Fibroblast of upper back skin (primary cell): Measurements from ENCODE around the gene MRPL28.
"Not testable (repeated sequence)": the region's sequence is repeated elsewhere in the genome, so short reads cannot be mapped to it uniquely, and the experiment has no call there.

Experiments
- DNase-seq: peaks from one replicate; pipeline ENCODE4 v3.0.0-alpha.2; 2013

The MRPL28 gene

DNA sequence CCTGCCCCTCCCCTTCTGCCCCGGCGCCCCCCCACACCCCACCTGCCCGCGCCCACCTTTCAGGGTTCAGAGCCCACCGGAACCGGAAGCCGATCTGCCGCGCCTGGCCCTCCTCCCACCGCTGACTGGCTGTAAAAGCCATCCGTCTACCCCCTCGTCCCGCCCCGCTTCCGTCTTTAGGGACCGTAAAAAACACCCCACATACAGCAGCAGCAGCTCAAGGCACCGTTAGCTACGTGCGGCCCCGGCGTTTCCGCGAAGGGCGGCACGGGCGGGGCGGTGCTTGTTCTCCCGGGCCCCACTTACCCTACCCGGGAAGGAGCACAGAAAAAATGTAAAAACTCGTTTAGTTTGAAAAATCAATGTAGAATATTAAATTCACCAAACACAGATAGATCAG is at the start of gene MRPL28:
Gene MRPL28 (minus strand): TSS at position 96 of the 400 bp plus-strand sequence. CDS start 320 bp downstream, outside the sequence.
- peak; percentile 94 for DNase-seq

DNA sequence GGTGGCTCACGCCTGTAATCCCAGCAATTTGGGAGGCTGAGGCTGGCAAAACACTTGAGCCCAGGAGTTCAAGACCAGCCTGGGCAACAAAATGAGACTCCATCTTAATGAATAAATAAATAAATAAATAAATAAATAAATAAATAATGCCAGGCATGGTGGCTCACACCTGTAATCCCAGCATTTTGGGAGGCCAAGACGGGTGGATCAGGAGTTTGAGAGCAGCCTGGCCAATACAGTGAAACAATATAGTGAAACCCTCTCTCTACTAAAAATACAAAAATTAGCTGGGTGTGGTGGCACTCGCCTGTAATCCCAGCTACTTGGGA is 44.8 kb upstream of the MRPL28 start:
- not testable (repeated sequence) for DNase-seq

DNA sequence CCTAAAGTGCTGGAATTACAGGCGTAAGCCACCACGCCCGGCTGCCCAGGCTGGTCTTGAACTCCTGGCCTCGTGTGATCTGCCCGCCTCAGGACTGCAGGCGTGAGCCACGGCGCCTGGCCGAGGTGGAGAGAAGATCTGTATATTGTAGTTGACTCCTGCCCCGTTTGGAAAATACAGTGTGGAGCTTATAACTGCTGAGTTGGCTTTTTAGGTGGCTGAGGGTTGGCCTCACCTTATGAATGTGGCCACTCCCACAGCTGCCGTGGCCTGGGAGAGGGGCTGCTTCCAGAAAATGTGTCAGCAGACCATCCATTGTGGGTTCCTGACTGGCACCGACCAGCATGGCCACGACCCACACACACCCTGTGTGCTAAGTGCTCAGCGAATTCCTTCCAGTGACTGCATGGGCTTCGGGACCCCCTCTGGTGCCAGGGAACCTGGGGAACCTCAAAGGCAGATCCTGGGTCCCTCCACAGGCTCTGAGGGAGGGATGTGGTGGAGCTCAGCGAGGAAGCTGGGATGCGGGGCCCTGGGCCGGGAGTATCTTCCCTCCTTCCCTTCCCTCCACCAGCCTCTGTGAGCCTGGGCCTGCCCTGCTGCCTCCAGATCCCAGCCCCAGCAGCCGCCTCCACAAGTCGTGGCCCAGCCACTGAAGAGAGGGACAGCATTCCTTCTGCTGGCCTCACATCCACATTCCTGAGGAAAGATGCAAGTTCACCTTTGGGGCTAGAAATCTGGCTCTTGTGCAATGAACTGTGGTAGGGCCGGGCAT is 44.2 kb upstream of the MRPL28 start:
- no peak for DNase-seq

DNA sequence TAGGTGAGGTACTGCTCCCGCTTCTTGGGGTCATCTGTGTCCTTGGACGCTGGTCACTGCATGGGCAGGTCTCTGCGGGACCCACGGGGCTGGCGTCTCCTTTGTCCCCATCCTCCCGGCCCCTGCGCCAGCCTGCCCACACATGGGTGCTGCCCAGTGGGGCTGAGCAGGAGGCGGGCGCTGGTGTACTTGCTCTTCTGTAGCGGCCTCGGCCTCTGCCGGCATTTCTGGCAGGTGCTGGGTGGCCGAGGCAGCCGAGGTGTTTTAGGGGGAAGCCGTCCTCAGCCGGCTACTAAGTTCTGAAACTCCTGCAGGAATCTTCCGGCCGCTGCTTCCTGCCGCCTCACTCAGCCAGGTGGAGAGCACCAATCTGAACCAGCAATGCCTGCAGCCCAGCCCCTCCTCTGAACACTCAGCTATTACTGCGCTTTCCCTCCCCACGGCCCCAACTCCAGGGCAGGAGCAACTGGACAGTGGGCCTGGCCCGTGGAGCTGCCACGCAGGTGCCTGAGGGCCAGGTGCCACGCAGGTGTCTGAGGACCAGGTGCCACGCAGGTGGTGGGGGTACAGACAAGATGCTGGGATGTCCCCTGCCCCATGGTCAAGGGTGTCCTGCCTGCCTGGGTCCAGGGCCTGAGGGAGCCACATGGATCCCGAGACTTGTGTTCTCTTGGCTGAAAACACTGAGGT is 41.4 kb upstream of the MRPL28 start:
- DNase-seq: no peak

DNA sequence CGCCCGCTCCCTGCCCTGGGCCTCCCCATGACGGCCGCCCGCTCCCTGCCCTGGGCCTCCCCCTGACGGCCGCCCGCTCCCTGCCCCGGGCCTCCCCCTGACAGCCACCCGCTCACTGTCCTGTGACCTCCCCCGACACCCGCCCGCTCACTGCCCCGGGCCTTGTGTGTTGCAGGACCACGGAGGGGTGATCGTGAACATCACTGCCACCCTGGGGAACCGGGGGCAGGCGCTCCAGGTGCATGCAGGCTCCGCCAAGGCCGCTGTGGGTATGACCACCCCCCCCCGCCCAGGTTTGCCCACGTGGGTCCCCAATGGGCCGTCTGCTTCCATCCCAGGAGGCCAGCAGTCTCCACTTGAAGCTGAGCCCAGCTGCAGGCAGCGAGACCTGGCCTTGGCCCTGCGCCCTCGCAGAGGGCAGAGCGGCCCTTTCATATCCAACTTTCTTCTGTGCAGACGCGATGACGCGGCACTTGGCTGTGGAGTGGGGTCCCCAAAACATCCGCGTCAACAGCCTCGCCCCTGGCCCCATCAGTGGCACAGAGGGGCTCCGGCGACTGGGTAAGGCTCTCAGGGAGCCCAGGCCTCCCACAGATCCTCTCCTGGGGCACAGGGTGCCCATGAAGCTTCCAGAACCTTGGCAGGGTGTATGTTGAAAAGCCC is 40.3 kb upstream of the MRPL28 start:
- no peak for DNase-seq

DNA sequence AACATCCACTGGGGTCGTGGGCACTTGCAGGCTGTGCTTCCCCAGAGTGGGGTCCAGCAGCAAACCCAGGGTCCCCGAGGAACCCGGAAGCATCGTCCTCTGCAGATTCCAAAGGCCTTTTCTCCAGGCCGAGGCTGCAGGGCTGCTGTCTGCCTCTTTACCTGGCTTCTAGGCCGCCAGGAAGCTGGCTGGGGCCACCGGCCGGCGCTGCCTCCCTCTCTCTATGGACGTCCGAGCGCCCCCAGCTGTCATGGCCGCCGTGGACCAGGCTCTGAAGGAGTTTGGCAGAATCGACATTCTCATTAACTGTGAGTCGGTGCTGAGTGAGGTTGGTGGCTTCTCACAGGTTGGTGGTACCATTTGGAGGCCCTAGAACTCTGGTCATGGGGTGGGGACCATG is 36.9 kb upstream of the MRPL28 start:
- no peak for DNase-seq

DNA sequence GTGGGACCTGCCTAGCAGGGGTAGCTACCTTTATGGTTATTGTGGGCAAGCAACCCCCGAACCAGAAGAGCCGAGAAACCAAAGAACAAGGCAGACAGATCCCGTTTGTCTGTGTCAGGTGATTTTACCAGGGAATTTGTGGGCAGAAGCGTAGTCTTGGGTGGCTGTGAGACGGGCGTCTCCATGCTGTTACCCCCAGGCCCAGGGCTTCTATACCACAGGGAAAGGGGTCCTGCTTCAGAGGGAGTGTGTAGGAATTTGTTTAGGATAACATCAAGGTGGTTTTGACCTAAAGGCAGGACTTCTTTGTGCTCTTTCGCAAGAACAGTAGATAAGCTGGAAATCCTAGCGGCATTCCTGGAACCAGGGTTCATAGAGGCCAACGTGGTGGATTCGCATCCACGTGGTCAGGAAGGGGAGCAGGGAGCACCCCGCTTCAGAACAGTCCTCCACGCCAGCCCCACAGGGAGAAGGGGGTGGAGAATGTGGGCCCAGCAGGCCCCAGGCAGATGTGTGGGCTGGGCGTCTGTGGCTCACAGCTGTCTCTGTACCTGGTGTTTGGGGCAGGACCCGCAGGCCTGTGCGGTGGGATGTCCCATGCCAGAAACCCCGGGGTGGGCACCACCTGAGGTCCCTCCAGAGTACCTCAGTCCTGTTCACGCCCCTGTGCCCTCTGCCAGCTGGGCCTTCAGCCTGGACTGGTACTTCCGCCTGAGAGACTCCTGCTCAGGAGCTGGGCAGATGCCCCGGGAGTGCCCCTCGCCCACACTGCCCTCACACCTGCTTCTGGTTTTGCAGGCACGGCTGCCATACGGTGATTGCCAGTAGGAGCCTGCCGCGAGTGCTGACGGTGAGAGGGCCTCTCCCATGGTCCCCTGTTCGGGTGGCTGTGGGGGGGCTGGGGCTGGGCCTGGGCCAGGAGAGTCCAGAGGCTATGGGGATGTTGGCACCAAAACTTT is 35.5 kb upstream of the MRPL28 start:
- no peak for DNase-seq

DNA sequence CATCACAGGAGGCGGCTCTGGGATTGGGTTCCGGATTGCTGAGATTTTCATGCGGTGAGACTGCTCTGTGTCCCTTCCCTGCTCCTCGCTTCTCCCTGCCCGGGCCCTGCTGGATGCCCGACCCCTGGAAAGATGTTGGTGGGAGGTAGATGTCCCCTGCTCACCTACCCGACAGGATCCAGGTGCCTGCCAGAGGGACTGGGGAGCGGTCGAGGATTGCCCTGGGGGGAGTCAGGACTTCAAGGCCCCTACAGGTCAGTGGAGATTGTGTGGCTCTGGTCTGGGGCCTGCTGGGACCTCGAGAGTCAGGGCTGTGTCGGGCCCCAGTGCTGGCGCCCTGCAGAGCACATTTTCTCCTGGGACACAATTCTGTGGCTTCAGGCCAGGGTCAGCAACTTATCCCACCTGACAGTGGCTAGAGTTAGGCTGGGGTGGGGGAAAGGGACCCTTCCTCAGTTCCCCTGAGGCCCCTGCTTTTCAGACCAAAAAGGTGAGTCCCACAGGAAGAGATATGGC is 34.7 kb upstream of the MRPL28 start:
- DNase-seq: no peak

DNA sequence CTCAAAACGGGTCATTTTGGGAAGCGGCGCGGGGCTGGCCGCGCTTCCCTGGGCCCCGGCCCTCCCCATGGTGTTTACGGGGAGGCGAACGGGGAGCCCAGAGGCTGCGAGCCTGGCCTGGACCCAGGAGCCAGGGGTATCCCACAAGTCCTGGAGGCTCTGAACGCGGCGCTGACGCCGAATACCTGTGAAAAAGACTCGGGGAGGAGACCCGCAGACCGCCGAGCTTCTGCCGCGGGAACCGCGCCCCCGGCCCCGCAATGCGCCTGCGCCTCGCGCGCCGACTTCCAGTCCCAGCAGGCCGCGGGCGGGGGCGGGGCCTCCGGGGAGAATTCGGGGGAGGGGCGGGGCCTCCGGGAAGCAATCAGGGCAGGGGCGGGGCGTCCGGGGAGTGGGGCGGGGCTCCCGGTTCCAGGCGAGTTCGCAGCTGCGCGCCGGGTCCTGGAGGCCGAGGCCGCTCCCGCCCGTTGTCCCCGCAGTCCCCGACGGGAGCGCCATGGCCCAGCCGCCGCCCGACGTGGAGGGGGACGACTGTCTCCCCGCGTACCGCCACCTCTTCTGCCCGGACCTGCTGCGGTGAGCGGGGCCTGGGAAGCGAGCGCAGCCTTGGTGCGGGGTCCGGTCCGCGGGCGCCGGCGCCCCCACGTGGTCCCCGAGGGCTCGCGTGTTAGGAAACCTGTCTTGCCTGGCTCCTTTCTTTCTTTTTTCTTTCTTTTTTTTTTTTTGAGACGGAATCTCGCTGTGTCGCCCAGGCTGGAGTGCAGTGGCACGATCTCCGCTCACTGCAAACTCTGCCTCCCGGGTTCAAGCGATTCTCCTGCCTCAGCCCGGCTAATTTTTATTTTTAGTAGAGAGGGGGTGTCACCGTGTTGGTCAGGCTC is 31.4 kb upstream of the MRPL28 start, which contains the start of gene DECR2:
Gene DECR2 (plus strand): TSS at position 418 of the 881 bp plus-strand sequence. CDS start 79 bp downstream, at position 497.
- DNase-seq: peak; percentile 89

DNA sequence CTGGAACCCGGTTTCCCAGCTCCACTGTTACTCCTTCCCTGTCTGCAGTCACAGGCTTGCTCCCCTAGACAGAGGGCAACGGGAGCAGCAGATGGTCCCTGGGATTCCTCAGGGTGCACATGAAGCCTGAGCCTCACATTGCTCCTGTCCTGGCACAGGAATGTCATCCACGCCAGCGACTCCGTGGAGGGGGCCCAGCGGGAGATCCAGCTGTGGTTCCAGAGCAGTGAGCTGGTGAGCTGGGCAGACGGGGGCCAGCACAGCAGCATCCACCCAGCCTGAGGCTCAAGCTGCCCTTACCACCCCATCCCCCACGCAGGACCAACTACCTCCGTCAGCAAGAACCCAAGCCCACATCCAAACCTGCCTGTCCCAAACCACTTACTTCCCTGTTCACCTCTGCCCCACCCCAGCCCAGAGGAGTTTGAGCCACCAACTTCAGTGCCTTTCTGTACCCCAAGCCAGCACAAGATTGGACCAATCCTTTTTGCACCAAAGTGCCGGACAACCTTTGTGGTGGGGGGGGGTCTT is 29.8 kb upstream of the MRPL28 start:
- DNase-seq: no peak

DNA sequence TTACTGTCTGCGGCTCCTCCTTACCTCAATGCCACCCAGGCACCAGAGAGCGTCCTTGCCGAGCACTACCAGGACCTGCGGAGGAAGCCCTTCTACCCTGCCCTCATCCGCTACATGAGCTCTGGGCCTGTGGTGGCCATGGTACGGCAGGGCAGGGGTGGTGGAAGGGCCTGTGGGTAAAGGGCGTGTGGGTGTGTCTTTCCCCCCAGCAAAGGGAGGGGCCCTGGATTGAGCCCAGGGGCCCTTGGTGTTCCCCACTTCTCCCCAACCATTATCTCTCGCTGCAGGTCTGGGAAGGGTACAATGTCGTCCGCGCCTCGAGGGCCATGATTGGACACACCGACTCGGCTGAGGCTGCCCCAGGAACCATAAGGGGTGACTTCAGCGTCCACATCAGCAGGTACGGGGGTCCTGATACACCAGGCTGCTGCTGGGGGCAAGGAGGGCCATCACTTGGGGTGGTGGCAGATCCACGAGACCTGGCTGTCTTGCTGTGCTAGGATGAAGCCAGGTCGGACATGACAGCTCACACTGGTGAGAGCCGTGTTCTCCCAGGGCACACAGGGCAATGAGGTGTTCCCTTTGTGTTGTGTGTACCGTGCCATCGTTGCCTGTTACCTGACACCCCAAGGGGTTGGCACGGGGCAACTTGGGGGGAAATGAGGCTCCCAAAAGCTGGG is 29.1 kb upstream of the MRPL28 start:
- no peak for DNase-seq

DNA sequence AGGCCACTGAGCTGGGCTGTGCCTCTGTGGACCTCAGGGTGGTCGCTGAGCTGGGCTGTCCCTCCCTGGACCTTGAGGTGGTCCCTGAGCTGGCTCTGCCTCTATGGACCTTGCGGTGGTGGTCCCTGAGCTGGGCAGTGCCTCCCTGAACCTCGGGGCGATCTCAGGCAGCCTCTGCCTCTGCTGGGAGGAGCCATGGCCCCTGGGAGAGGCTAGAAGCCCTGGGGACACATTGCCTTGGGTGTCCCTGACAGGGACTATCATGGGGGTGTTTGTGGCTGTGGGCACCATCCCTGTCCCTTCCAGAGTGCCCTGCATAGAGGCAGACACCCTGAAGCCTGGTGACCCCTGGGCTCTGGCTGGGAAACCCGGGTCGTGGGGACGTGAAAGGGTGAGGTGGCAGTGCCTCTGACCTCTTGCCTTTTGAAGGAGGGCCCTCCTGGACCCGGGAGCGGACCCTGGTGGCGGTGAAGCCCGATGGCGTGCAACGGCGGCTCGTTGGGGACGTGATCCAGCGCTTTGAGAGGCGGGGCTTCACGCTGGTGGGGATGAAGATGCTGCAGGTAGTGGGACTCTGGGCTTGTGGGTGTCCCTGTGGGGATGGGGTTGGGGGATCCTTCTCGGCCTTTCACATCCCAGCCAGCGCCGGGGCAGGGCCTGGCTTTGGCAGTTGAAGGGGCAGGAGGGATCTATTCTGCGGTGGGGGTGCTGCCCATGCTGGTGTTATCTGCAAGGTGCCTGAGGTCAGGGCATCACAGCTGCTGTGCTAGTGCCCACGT is 28.4 kb upstream of the MRPL28 start:
- no peak for DNase-seq

DNA sequence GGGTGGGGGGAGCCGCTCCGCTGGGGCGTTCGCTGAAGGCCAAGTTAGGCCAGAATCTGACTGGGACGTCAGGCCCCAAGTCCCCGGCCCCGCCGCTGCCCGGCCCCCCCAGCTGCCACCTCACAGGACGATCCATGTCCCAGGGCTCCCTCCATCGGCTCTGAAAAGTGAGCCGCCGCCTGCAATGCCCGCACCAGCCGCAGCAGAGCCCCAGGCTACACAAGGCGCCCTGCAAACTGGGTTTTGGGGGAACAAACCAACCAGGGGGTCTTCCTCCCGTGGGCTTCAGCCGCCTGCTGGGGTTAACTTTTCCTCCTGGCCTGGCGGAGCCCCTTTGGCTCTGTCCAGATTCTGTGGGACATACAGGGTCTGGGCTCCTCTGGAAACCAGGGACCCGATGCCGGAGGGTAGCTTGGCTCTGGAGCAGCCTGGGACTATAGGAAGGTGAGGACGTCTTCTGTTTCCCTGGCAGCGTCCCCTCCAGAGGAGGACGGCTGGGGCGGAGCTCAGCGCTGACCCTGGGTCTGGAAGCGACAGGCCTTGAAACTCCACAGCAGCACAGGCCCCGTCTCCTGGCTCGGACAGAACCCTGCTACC is 27.5 kb upstream of the MRPL28 start:
- peak; percentile 74 for DNase-seq

DNA sequence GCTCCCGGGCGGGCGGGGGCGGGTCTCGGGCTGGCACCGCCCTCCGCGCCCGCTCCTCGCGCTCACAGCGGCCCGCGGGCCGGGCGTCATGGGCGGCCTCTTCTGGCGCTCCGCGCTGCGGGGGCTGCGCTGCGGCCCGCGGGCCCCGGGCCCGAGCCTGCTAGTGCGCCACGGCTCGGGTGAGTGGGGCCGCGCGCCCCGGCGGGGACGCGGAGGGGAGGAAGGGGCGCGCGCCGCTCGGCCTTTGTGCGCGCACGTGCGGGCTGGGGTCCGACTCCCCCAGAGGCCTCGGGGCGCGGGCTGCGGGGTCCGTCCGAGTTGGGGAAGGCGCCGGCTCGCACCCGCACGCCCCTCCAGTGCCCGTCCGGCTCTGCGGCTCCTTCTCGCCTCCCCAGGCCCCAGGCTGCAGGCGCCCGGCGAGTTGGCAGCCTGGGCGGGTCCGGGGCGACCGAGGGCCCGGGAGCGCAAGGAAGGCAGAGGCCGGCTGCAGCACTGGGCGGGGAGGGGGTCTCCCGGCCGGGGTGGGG is 26.9 kb upstream of the MRPL28 start, which contains the start of gene NME4:
Gene NME4 (plus strand): TSS at position 65 of the 527 bp plus-strand sequence. CDS start 24 bp downstream, at position 89.
- DNase-seq: peak; percentile 19

DNA sequence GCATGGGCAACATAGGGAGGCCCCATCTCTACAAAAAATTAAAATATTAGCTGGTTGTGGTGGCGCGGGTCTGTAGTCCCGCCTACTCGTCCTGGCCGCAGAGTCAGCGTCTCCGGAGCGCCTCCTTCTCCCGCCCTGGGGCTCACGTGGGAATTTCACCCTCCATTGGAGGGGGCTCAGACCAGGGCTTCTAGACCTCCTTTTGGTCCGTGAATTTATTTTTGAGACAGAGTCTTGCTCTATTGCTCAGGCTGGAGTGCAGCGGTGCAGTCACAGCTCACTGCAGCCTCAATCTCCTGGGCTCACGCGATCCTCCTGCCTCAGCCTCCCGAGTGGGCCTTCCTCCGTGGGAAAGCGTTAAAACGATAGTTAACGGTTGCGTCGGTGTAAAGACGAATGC is 26.3 kb upstream of the MRPL28 start:
- DNase-seq: peak; percentile 54

DNA sequence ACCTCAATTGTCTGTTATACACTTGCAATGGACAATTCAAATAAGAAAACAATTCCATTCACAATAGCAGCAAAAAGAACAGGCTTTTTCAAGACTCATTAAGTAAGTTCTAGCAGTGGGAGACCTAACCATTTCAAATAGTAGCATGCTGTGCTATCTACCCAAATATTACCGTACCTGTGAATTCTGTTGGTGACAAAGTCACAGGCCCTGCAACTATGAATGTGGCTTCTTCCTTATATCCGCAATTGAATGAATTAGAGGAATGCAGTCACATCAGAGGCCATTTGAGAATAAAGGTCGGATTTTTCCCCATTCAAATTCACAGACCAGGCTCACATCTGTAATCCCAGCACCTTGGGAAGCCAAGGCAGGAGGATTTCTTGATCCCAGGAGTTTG is 25.9 kb upstream of the MRPL28 start:
- DNase-seq: no peak

DNA sequence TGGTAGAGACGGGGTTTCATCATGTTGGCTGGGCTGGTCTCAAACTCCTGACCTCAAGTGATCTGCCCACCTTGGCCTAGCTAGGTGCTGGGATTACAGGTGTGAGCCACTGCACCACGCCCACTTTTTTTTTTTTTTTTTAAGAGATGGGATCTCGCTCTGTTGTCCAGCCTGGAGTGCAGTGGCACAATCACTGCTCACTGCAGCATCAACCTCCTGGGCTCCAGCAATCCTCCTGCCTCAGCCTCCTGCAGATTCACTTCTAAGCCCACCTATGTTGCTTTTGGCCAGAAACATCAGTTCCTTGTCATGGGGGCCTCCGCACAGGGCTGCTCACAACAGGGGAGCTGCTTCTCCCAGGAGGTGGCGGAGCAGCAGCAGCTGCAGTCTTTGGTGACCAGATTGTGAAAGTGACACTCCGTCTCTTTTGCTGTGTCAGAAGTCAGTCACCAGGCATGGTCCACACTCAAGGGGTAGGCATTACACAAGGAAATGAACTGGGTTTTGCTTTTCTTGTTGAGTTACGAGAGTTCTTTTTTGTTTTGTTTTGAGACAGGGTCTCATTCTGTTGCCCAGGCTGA is 22.2 kb upstream of the MRPL28 start:
- no peak for DNase-seq

DNA sequence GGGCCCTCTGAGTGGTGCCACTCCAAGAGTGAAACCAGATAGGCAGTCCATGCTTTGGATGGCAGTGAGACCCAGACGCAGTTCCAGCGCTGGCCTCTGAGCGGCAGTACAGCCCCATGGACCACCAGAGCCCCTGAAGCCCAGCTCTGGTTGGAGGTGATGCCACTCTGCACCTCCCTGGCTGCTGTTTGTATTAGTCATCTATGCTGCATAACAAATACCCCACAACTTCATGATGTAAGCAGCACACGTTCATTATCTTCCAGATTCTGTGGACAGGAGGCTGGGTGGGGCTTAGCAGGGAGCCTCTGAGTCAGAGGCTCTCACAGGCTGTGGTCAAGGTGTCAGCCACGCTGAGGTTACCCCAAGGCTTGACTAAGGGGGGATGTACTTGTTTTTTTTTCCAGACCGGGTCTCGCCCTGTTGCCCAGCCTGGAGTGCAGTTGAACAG is 21.6 kb upstream of the MRPL28 start:
- peak; percentile 63 for DNase-seq
